IMR-90 (cell line): Measurements from ENCODE around the gene PTPRH. TPM values are rescaled to one million over a fixed set of nuclear protein-coding genes. Genes with fewer than 3 reads are reported as not detected.

Source experiments
- ATAC-seq: fragments of 200-7000 bp; cut with Tn5 transposase; 2 replicates; pipeline ENCODE4 v1.9.1; 2020; ENCODE audit warnings: low read depth, mild to moderate bottlenecking, moderate library complexity
- BruUV-seq: library from RNA; stranded (reverse); fragments of 400-500 nt; replicated peaks from 2 replicates; lab custom pipeline; 2021; lab: Mats Ljungman, UMichigan
- CTCF ChIA-PET: fragments of 300-600 bp; formaldehyde crosslinking; extraction: SDS; loops from one replicate; lab custom pipeline; 2021; ENCODE audit warnings: antibody characterized with exemption; lab: Yijun Ruan, JAX
- POLR2A ChIA-PET: fragments of 300-600 bp; sonication (Branson Sonifier 250); formaldehyde crosslinking; loops from one replicate; lab custom pipeline; 2022; ENCODE audit warnings: antibody characterized with exemption; ENCODE audit not compliant: unreplicated experiment; lab: Charles Lee
- DNase-seq: peaks from one replicate; pipeline ENCODE4 v3.0.0; 2013
- H2AFZ ChIP-seq: replicated peaks from 2 replicates; pipeline ENCODE3; 2013; ENCODE audit warnings: low read length, mild to moderate bottlenecking; ENCODE audit not compliant: poor library complexity
- H2AK5ac ChIP-seq: 2 replicates; pipeline ENCODE4 v1.6.1; 2013; ENCODE audit warnings: low read depth, low read length, inconsistent platforms
- H2AK9ac ChIP-seq: replicated peaks from 2 replicates; pipeline ENCODE3; 2013; ENCODE audit warnings: mild to moderate bottlenecking, low read depth, low read length, moderate library complexity; ENCODE audit not compliant: poor library complexity
- H2BK120ac ChIP-seq: 2 replicates; pipeline ENCODE4 v1.6.1; 2013; ENCODE audit warnings: low read depth, low read length, inconsistent platforms
- H2BK15ac ChIP-seq: 3 replicates; pipeline ENCODE4 v1.6.1; 2013; ENCODE audit warnings: low read depth, low read length, inconsistent platforms
- H2BK20ac ChIP-seq: 2 replicates; pipeline ENCODE4 v1.6.1; 2013; ENCODE audit warnings: low read depth, mild to moderate bottlenecking, inconsistent platforms, low read length, moderate library complexity
- H2BK5ac ChIP-seq: 2 replicates; pipeline ENCODE4 v1.6.1; 2013; ENCODE audit warnings: mild to moderate bottlenecking, low read depth, low read length, inconsistent platforms; ENCODE audit not compliant: poor library complexity, severe bottlenecking
- H3K14ac ChIP-seq: replicated peaks from 2 replicates; pipeline ENCODE4 v1.6.1; 2013; ENCODE audit warnings: low read depth, low read length, inconsistent platforms
- H3K18ac ChIP-seq: 2 replicates; pipeline ENCODE4 v1.6.1; 2013; ENCODE audit warnings: low read depth, low read length, control low read depth
- H3K23ac ChIP-seq: 2 replicates; pipeline ENCODE4 v1.6.1; 2013; ENCODE audit warnings: low read depth, low read length, inconsistent platforms
- H3K27ac ChIP-seq: 2 replicates; pipeline ENCODE4 v1.5.1; 2013; ENCODE audit warnings: mild to moderate bottlenecking, control low read depth, low read length; ENCODE audit not compliant: insufficient read depth
- H3K27me3 ChIP-seq: 2 replicates; pipeline ENCODE4 v1.6.1; 2013; ENCODE audit warnings: low read length; ENCODE audit not compliant: control insufficient read depth, insufficient read depth
- H3K36me3 ChIP-seq: 2 replicates; pipeline ENCODE4 v1.6.1; 2013; ENCODE audit warnings: low read length, mixed read lengths; ENCODE audit not compliant: control insufficient read depth, insufficient read depth
- H3K4ac ChIP-seq: 2 replicates; pipeline ENCODE4 v1.6.1; 2013; ENCODE audit warnings: low read depth, low read length, inconsistent platforms
- H3K4me1 ChIP-seq: 2 replicates; pipeline ENCODE4 v1.6.1; 2013; ENCODE audit warnings: low read length, mixed read lengths; ENCODE audit not compliant: control insufficient read depth, insufficient read depth
- H3K4me2 ChIP-seq: 2 replicates; pipeline ENCODE4 v1.6.1; 2013; ENCODE audit warnings: low read depth, mild to moderate bottlenecking, control low read depth, low read length, moderate library complexity
- H3K4me3 ChIP-seq: 2 replicates; pipeline ENCODE4 v1.5.1; 2013; ENCODE audit warnings: low read depth, mild to moderate bottlenecking, control low read depth, low read length, moderate library complexity; ENCODE audit not compliant: insufficient read depth
- H3K56ac ChIP-seq: 2 replicates; pipeline ENCODE4 v1.6.1; 2013; ENCODE audit warnings: low read length, inconsistent platforms; ENCODE audit not compliant: insufficient read depth; ENCODE audit errors: extremely low read depth
- H3K79me1 ChIP-seq, 2 experiments: 2 replicates each; pipeline ENCODE4 v1.6.1; 2013; ENCODE audit warnings: low read length in 2 of 2, inconsistent platforms in 1 of 2, low read depth in 1 of 2
- H3K9ac ChIP-seq: 2 replicates; pipeline ENCODE4 v1.6.1; 2013; ENCODE audit warnings: low read depth, low read length, control low read depth
- H3K9me1 ChIP-seq: 2 replicates; pipeline ENCODE4 v1.6.1; 2013; ENCODE audit warnings: low read length, inconsistent platforms; ENCODE audit not compliant: insufficient read depth
- H3K9me3 ChIP-seq: 2 replicates; pipeline ENCODE4 v1.6.1; 2013; ENCODE audit warnings: low read length; ENCODE audit not compliant: control insufficient read depth, insufficient read depth
- H4K20me1 ChIP-seq: 2 replicates; pipeline ENCODE4 v1.6.1; 2013; ENCODE audit warnings: low read length, inconsistent platforms; ENCODE audit not compliant: insufficient read depth
- H4K5ac ChIP-seq: 2 replicates; pipeline ENCODE4 v1.6.1; 2013; ENCODE audit warnings: mild to moderate bottlenecking, low read depth, low read length, control low read depth
- H4K8ac ChIP-seq, 2 experiments: 2 replicates each; pipeline ENCODE4 v1.6.1; 2013; ENCODE audit warnings: low read depth in 2 of 2, low read length in 2 of 2, control low read depth in 1 of 2, inconsistent platforms in 1 of 2
- H4K91ac ChIP-seq: 2 replicates; pipeline ENCODE4 v1.6.1; 2013; ENCODE audit warnings: low read depth, low read length, inconsistent platforms; ENCODE audit not compliant: insufficient read depth
- BHLHE40 ChIP-seq: fragments of 150-350 bp; IDR thresholded peaks from 2 replicates; pipeline ENCODE4 v1.6.1; 2016; ENCODE audit warnings: mild to moderate bottlenecking, low read depth, low read length
- CHD1 ChIP-seq: IDR thresholded peaks from 2 replicates; pipeline ENCODE4 v1.6.1; 2012; ENCODE audit warnings: low read depth, low read length, improper control_type of control experiment
- FOS ChIP-seq: fragments of 150-350 bp; IDR thresholded peaks from 2 replicates; pipeline ENCODE4 v1.6.1; 2016; ENCODE audit warnings: low read depth, low read length
- MAFK ChIP-seq: IDR thresholded peaks from 2 replicates; pipeline ENCODE4 v1.6.1; 2012; ENCODE audit warnings: low read depth, low read length, improper control_type of control experiment
- MAZ ChIP-seq: IDR thresholded peaks from 2 replicates; pipeline ENCODE4 v1.6.1; 2012; ENCODE audit warnings: low read depth, mild to moderate bottlenecking, low read length, improper control_type of control experiment, moderate library complexity, borderline replicate concordance
- NFE2L2 ChIP-seq: fragments of 150-350 bp; IDR thresholded peaks from 2 replicates; pipeline ENCODE4 v1.6.1; 2016; ENCODE audit warnings: low read depth, mild to moderate bottlenecking, low read length
- POLR2A ChIP-seq: IDR thresholded peaks from 2 replicates; pipeline ENCODE4 v1.6.1; 2012; ENCODE audit warnings: mild to moderate bottlenecking, low read depth, low read length
- RAD21 ChIP-seq: IDR thresholded peaks from 2 replicates; pipeline ENCODE4 v1.6.1; 2012; ENCODE audit warnings: low read length, improper control_type of control experiment
- RCOR1 ChIP-seq: IDR thresholded peaks from 2 replicates; pipeline ENCODE4 v1.6.1; 2012; ENCODE audit warnings: mild to moderate bottlenecking, low read length, improper control_type of control experiment; ENCODE audit not compliant: insufficient replicate concordance
- RFX5 ChIP-seq: IDR thresholded peaks from 2 replicates; pipeline ENCODE4 v1.8.0; 2012; ENCODE audit warnings: low read depth, mild to moderate bottlenecking, low read length, moderate library complexity
- SMC3 ChIP-seq: fragments of 150-350 bp; IDR thresholded peaks from 2 replicates; pipeline ENCODE4 v1.6.1; 2016; ENCODE audit warnings: low read depth, mild to moderate bottlenecking, antibody characterized with exemption, low read length, moderate library complexity
- WGBS, 2 experiments: methylation state at CpG; one replicate each; pipeline versions ENCODE4 v1.1.5 to v1.1.7; 2013; ENCODE audit warnings: missing lambda C conversion rate in 2 of 2; ENCODE audit not compliant: insufficient read length in 1 of 2; ENCODE audit errors: extremely low coverage in 2 of 2; 5-methylcytosine and 5-hydroxymethylcytosine counted together
- dilution Hi-C: fragments of 300-500 bp; cut with HindIII; formaldehyde crosslinking; loops from one replicate; pipeline ENCODE4 v1.14.3; 2018; ENCODE audit warnings: low sequenced_read_pairs; ENCODE audit not compliant: unreplicated experiment
- in situ Hi-C: fragments of 300-500 bp; cut with MboI; formaldehyde crosslinking; loops from 3 replicates; pipeline ENCODE4 v1.14.3; 2019; ENCODE audit warnings: low sequenced_read_pairs, inconsistent platforms, mixed read lengths
- intact Hi-C: fragments of 100-400 bp; cut with micrococcal nuclease; formaldehyde crosslinking; loops from 2 replicates; pipeline ENCODE4 v1.10.0; 2022
- polyA plus RNA-seq, 3 experiments: library from polyadenylated mRNA; depleted of rRNA; stranded (reverse); fragments of >200 nt; gene quantifications; 2 replicates each; pipeline ENCODE4 v1.2.3, GENCODE V29; 2012; ENCODE audit warnings: low replicate concordance in 1 of 3
- total RNA-seq: library from RNA; depleted of rRNA; stranded (reverse); fragments of >200 nt; gene quantifications from 2 replicates; pipeline ENCODE4 v1.2.3, GENCODE V29; 2012
- TF ChIP-seq, protein P1 (sequence below): conservative IDR thresholded peaks from 2 replicates; pipeline ENCODE4 v1.5.1; 2012; ENCODE audit warnings: mild to moderate bottlenecking, low read depth, low read length, improper control_type of control experiment
- TF ChIP-seq, protein P2 (sequence below): fragments of 150-350 bp; IDR thresholded peaks from 2 replicates; pipeline ENCODE4 v1.6.1; 2017; ENCODE audit warnings: mild to moderate bottlenecking, antibody characterized with exemption, low read length, low read depth

Gene PTPRH
- total and polyA plus RNA-seq, 2 of the 4 experiments (the other 2 are of a cell fraction), result 1.3 to 3.4 TPM

GRCh38 chr19:55198651-55199050 is 10.7 kb downstream of the PTPRH start:
- no peaks in the 10 kb centered on the region for H3K4me1 ChIP-seq
- H2BK20ac ChIP-seq, result no peak overlapping the region
- intact Hi-C loops (no loop called here), in situ Hi-C loops (no loop called here), dilution Hi-C loops (no loop called here)
- H2AFZ ChIP-seq, result no peak overlapping the region
- TF ChIP-seq RAD21 (no peak), POLR2A (no peak), NFE2L2 (no peak), RCOR1 (no peak), CHD1 (no peak), MAFK (no peak), MAZ (no peak), SMC3 (no peak), RFX5 (no peak), FOS (no peak), BHLHE40 (no peak)
- TF ChIP-seq, protein P1, sequence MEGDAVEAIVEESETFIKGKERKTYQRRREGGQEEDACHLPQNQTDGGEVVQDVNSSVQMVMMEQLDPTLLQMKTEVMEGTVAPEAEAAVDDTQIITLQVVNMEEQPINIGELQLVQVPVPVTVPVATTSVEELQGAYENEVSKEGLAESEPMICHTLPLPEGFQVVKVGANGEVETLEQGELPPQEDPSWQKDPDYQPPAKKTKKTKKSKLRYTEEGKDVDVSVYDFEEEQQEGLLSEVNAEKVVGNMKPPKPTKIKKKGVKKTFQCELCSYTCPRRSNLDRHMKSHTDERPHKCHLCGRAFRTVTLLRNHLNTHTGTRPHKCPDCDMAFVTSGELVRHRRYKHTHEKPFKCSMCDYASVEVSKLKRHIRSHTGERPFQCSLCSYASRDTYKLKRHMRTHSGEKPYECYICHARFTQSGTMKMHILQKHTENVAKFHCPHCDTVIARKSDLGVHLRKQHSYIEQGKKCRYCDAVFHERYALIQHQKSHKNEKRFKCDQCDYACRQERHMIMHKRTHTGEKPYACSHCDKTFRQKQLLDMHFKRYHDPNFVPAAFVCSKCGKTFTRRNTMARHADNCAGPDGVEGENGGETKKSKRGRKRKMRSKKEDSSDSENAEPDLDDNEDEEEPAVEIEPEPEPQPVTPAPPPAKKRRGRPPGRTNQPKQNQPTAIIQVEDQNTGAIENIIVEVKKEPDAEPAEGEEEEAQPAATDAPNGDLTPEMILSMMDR, result no peak
- TF ChIP-seq, protein P2, sequence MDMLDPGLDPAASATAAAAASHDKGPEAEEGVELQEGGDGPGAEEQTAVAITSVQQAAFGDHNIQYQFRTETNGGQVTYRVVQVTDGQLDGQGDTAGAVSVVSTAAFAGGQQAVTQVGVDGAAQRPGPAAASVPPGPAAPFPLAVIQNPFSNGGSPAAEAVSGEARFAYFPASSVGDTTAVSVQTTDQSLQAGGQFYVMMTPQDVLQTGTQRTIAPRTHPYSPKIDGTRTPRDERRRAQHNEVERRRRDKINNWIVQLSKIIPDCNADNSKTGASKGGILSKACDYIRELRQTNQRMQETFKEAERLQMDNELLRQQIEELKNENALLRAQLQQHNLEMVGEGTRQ, result no peak
- no peak overlapping the region for H3K18ac ChIP-seq
- no peaks in the 10 kb centered on the region for H3K36me3 ChIP-seq
- H4K20me1 ChIP-seq, result no peaks in the 10 kb centered on the region
- H2BK15ac ChIP-seq, result no peak overlapping the region
- BruUV-seq, result no TSS peak
- no peak for DNase-seq
- no peaks in the 10 kb centered on the region for H3K79me1 ChIP-seq
- H3K27ac ChIP-seq, result no peak overlapping the region
- CTCF ChIA-PET, result no interaction called here
- H2BK5ac ChIP-seq, result no peak overlapping the region
- H3K4ac ChIP-seq, result no peak overlapping the region
- no peak overlapping the region for H2AK5ac ChIP-seq
- H2BK120ac ChIP-seq, result no peak overlapping the region
- H3K27me3 ChIP-seq, result peaks cover 2% of the 10 kb centered on the region
- H3K23ac ChIP-seq, result no peak overlapping the region
- WGBS, 2 experiments, result 80% methylated on average over 1 of the region's 5 CpGs; no CpG with 5 or more reads in 1 of the 2 experiments
- H2AK9ac ChIP-seq, result no peak overlapping the region
- H3K4me3 ChIP-seq, result no peak overlapping the region
- no peak overlapping the region for H4K8ac ChIP-seq
- H3K9me1 ChIP-seq, result no peaks in the 10 kb centered on the region; the same call in 1 of the 2 replicates
- peak; percentile 53; the same call in 1 of the 2 replicates for ATAC-seq
- H3K56ac ChIP-seq, result no peak overlapping the region
- no peaks in the 10 kb centered on the region for H3K9me3 ChIP-seq
- no peak overlapping the region for H4K91ac ChIP-seq
- POLR2A ChIA-PET, result no interaction called here
- H3K9ac ChIP-seq, result no peak overlapping the region
- H4K5ac ChIP-seq, result no peak overlapping the region
- H3K4me2 ChIP-seq, result no peak overlapping the region
- no peak overlapping the region for H3K14ac ChIP-seq
